WERI-Rb-1 (cell line): Measurements from ENCODE around the gene SVEP1.

Experiments
- DNase-seq: peaks from one replicate; pipeline ENCODE4 v3.0.0-alpha.2; 2020
- H3K27ac ChIP-seq: fragments of 250-450 bp; sonication (Bioruptor Pico); 2 replicates; pipeline ENCODE4 v1.5.1; 2020; ENCODE audit warnings: mild to moderate bottlenecking, moderate library complexity
- H3K27me3 ChIP-seq: fragments of 250-450 bp; sonication (Bioruptor Pico); 2 replicates; pipeline ENCODE4 v1.5.1; 2021; ENCODE audit warnings: mild to moderate bottlenecking, low read depth, moderate library complexity; ENCODE audit not compliant: insufficient read depth, severe bottlenecking
- H3K36me3 ChIP-seq: fragments of 250-450 bp; sonication (Bioruptor Pico); 2 replicates; pipeline ENCODE4 v1.5.1; 2020; ENCODE audit warnings: mild to moderate bottlenecking, moderate library complexity
- H3K4me3 ChIP-seq: 2 replicates; pipeline ENCODE4 v1.5.1; 2011; ENCODE audit warnings: low read depth, mild to moderate bottlenecking, control low read depth, low read length
- H3K9me3 ChIP-seq: fragments of 250-450 bp; sonication (Bioruptor Pico); 2 replicates; pipeline ENCODE4 v1.5.1; 2021; ENCODE audit warnings: mild to moderate bottlenecking, moderate library complexity; ENCODE audit not compliant: severe bottlenecking
- TF ChIP-seq, protein P1 (sequence below): IDR thresholded peaks from 2 replicates; pipeline ENCODE4 v1.5.1; 2011; ENCODE audit warnings: low read depth, mild to moderate bottlenecking, control low read depth, inconsistent platforms, low read length

SVEP1 gene

DNA sequence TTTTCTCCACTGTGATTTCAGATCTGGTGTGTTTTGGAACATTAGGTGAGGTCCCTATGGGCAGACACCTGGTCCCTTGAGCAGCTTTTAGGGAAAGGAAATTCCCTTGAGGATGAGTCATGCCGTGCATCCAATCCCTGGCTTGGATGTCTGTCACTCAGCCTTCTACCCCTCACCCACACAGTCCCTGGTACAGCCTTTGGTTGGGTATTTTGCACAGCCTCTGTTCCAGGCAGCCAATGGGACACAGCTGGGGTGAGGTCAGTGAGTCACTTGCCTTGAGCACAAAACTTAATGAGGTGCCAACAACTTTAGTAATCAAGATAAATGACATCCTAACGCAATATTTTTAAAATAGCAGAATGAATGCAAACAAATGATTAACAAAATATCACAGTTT lies 22.7 kb upstream of the SVEP1 start:
- no peaks in the 10 kb centered on the region for H3K36me3 ChIP-seq
- no peak overlapping the region for H3K27ac ChIP-seq
- no peak for DNase-seq
- H3K4me3 ChIP-seq: no peak overlapping the region
- H3K27me3 ChIP-seq: peaks cover 91% of the 10 kb centered on the region
- TF ChIP-seq, protein P1, sequence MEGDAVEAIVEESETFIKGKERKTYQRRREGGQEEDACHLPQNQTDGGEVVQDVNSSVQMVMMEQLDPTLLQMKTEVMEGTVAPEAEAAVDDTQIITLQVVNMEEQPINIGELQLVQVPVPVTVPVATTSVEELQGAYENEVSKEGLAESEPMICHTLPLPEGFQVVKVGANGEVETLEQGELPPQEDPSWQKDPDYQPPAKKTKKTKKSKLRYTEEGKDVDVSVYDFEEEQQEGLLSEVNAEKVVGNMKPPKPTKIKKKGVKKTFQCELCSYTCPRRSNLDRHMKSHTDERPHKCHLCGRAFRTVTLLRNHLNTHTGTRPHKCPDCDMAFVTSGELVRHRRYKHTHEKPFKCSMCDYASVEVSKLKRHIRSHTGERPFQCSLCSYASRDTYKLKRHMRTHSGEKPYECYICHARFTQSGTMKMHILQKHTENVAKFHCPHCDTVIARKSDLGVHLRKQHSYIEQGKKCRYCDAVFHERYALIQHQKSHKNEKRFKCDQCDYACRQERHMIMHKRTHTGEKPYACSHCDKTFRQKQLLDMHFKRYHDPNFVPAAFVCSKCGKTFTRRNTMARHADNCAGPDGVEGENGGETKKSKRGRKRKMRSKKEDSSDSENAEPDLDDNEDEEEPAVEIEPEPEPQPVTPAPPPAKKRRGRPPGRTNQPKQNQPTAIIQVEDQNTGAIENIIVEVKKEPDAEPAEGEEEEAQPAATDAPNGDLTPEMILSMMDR: no peak
- no peaks in the 10 kb centered on the region for H3K9me3 ChIP-seq

DNA sequence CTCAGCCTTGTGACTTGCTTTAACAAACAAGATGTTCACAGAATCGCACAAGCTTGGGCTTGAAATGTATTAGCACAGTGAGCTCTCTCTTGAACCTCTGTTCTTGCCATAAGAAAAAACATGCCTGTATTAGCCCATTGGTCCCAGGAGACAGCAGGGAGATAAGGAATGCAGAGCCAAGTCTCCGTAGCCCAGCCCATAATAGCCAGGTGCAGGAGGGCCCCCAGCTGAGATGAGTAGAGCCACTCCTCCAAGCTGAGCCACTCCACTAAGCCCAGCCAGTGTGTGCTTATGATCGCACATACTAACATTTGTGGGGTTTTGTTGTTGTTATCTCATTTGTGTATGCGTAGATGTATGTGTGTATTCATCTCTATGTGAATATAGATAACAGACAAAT lies 21.6 kb upstream of the SVEP1 start:
- Histone ChIP-seq H3K4me3 (no peak overlapping the region), H3K9me3 (no peaks in the 10 kb centered on the region), H3K27me3 (peaks cover 91% of the 10 kb centered on the region), H3K36me3 (no peaks in the 10 kb centered on the region), H3K27ac (no peak overlapping the region)
- DNase-seq: no peak
- TF ChIP-seq, protein P1: no peak

DNA sequence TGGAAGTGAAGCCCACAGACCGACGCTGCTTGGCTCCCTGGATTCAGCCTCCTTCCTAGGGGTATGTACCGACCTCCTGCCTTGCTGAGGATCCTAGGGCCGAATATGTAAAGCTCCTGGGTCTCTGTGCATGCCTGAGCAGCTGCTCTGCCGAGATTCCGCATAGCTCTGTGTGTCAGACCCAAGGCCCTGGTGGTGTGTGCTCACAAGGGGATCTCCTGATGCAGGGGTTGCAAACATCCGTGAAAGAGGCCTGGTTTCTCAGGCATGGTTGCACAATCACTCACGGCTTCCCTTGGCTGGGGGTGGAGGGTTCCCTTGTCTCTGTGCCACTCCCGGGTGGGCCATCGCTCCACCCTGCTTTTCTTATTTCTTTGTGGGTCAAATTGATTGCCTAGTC lies 19.9 kb upstream of the SVEP1 start:
- no peak for DNase-seq
- H3K36me3 ChIP-seq: no peaks in the 10 kb centered on the region
- peaks cover 86% of the 10 kb centered on the region for H3K27me3 ChIP-seq
- no peaks in the 10 kb centered on the region for H3K9me3 ChIP-seq
- TF ChIP-seq, protein P1: no peak
- no peak overlapping the region for H3K4me3 ChIP-seq
- no peak overlapping the region for H3K27ac ChIP-seq

DNA sequence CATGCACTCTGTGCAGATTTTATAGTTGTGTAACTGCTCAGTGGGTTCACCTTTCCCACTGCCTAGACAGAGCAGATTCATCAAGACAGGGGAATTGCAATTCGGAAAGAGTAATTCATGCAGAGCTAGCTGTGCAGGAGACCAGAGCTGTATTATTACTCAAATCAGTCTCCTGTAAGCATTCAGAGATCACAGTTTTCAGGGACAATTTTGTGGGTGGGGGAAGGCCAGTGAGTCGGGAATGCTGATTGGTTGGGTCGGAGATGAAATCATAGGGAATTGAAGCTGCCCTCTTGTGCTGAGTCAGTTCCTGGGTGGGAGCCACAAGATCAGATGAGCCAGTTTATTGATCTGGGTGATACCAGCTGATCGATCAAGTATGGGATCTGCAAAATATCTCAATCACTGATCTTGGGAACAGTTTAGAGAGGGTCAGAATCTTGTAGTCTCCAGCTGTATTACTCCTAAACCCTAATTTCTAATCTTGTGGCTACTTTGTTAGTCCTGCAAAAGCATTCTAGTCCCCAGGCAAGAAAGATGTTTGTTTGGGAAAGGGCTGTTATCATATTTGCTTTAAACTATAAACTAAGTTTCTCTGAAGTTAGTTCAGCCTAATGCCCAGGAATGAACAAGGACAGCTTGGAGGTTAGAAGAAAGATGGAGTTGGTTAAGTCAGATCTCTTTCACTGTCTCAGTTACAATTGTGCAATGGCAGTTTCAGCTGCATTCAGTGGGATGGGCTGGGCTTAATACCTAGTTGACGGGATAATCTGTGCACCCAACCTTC lies 12.7 kb upstream of the SVEP1 start:
- no peak for DNase-seq
- TF ChIP-seq, protein P1: no peak
- no peaks in the 10 kb centered on the region for H3K36me3 ChIP-seq
- no peaks in the 10 kb centered on the region for H3K9me3 ChIP-seq
- peaks cover 60% of the 10 kb centered on the region for H3K27me3 ChIP-seq
- no peak overlapping the region for H3K4me3 ChIP-seq
- no peak overlapping the region for H3K27ac ChIP-seq

DNA sequence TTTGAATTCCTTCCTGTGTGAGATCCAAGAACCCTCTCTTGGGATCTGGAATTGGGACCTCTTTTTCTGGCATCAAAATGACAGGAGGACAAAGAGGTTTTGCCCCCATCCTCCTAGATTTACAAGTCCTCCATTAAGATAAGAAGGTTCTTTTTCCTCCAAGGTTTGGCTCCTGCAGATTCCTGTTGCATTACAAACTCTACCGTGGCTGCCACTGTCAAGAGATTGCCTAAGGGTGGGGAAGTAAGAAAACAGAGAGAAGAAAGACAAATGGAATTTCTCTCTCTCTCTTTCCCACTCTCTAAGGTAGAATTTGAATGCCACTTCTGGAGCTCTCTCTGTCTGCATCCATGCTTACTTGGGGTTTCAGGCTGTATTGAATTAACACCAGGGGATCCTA lies 12.0 kb upstream of the SVEP1 start:
- no peaks in the 10 kb centered on the region for H3K36me3 ChIP-seq
- TF ChIP-seq, protein P1: no peak
- no peaks in the 10 kb centered on the region for H3K9me3 ChIP-seq
- DNase-seq: no peak
- H3K4me3 ChIP-seq: no peak overlapping the region
- peaks cover 58% of the 10 kb centered on the region for H3K27me3 ChIP-seq
- no peak overlapping the region for H3K27ac ChIP-seq

DNA sequence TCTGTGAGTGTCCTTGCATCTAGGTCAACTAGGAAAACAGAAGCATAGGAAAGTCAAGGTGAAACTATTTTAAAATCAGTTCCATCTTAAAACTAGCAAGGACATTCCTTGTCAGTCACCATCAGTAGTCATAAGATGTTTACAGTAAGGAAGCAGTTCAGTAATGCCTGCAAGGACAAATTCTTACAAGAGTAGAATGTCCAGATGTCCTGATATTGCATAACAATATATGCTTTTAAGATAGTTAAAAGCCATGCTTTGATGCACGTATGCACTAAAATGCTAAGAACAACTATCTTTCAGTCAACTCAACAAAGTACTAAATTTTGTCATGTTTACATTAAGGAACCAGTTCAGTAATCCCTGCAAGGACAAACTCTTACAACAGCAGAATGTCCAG lies 11.3 kb upstream of the SVEP1 start:
- Histone ChIP-seq H3K27ac (no peak overlapping the region), H3K4me3 (no peak overlapping the region), H3K36me3 (no peaks in the 10 kb centered on the region), H3K9me3 (no peaks in the 10 kb centered on the region), H3K27me3 (peaks cover 60% of the 10 kb centered on the region)
- DNase-seq: no peak
- TF ChIP-seq, protein P1: no peak
